Bronchial epithelial cell (primary cell): ENCODE measurements around the gene CCNJL. TPM values are rescaled to one million over a fixed set of nuclear protein-coding genes. Genes with fewer than 3 reads are reported as not detected.

Experiments used
- DNase-seq: peaks from one replicate; pipeline ENCODE4 v3.0.0-alpha.2; 2010; ENCODE audit warnings: low read depth
- FAIRE-seq: peaks from 2 replicates; lab custom pipeline; 2011; peaks lifted over from hg19 to GRCh38; lab: Jason Lieb, UNC
- H3K27me3 ChIP-seq: 2 replicates; pipeline ENCODE4 v1.5.1; 2011; ENCODE audit warnings: low read length; ENCODE audit not compliant: control insufficient read depth, insufficient read depth
- H3K36me3 ChIP-seq: 2 replicates; pipeline ENCODE4 v1.5.1; 2011; ENCODE audit warnings: low read length; ENCODE audit not compliant: control insufficient read depth, insufficient read depth
- H3K4me3 ChIP-seq: 2 replicates; pipeline ENCODE4 v1.5.1; 2011; ENCODE audit warnings: mild to moderate bottlenecking, low read depth, low read length, control low read depth
- CTCF ChIP-seq: IDR thresholded peaks from 2 replicates; pipeline ENCODE4 v1.5.1; 2011; ENCODE audit warnings: mild to moderate bottlenecking, moderate library complexity, low read length, control low read depth, inconsistent platforms; ENCODE audit not compliant: insufficient read depth, severe bottlenecking
- total RNA-seq: library from RNA; depleted of rRNA; stranded (reverse); fragments of >200 nt; gene quantifications from 2 replicates; pipeline ENCODE4 v1.2.1, GENCODE V29; 2014

Gene CCNJL
- 4.2 and 4.4 TPM in 2 replicates for total RNA-seq

GRCh38 chr5:160312134-160312959 is at the start of gene CCNJL:
TSS of gene CCNJL (minus strand) at chr5:160312564. CDS start at chr5:160311923, 641 bp downstream.
- FAIRE-seq: no peak
- H3K27me3 ChIP-seq: no peaks in the 10 kb centered on the region
- no peak for TF ChIP-seq CTCF
- peak within 1 kb of the TSS; percentile 63 for H3K4me3 ChIP-seq
- peaks cover 6% of the 10 kb centered on the region for H3K36me3 ChIP-seq
- DNase-seq: peak; percentile 33

GRCh38 chr5:160361624-160362228 is 49.4 kb upstream of the CCNJL start:
- H3K36me3 ChIP-seq: no peaks in the 10 kb centered on the region
- no peak for TF ChIP-seq CTCF
- no peaks in the 10 kb centered on the region for H3K27me3 ChIP-seq
- FAIRE-seq (no peak), DNase-seq (no peak)
- H3K4me3 ChIP-seq: no peak overlapping the region

GRCh38 chr5:160360310-160360709 is 47.9 kb upstream of the CCNJL start:
- H3K36me3 ChIP-seq: no peaks in the 10 kb centered on the region
- FAIRE-seq (no peak), DNase-seq (no peak)
- H3K27me3 ChIP-seq: no peaks in the 10 kb centered on the region
- no peak for TF ChIP-seq CTCF
- H3K4me3 ChIP-seq: no peak overlapping the region

GRCh38 chr5:160359816-160360215 is 47.5 kb upstream of the CCNJL start:
- FAIRE-seq (no peak), DNase-seq (no peak)
- Histone ChIP-seq H3K36me3 (no peaks in the 10 kb centered on the region), H3K4me3 (no peak overlapping the region), H3K27me3 (no peaks in the 10 kb centered on the region)
- no peak for TF ChIP-seq CTCF

GRCh38 chr5:160359242-160359641 is 46.9 kb upstream of the CCNJL start:
- DNase-seq: no peak
- TF ChIP-seq CTCF: no peak
- no peaks in the 10 kb centered on the region for H3K27me3 ChIP-seq
- H3K36me3 ChIP-seq: no peaks in the 10 kb centered on the region
- H3K4me3 ChIP-seq: no peak overlapping the region
- FAIRE-seq: no peak
